ENCODE results near the gene NXPH3. TPM values are rescaled to one million over a fixed set of nuclear protein-coding genes. Genes with fewer than 3 reads are reported as not detected.

The NXPH3 gene
- polyA plus RNA-seq, 1 experiment = 0.27 TPM

DNA sequence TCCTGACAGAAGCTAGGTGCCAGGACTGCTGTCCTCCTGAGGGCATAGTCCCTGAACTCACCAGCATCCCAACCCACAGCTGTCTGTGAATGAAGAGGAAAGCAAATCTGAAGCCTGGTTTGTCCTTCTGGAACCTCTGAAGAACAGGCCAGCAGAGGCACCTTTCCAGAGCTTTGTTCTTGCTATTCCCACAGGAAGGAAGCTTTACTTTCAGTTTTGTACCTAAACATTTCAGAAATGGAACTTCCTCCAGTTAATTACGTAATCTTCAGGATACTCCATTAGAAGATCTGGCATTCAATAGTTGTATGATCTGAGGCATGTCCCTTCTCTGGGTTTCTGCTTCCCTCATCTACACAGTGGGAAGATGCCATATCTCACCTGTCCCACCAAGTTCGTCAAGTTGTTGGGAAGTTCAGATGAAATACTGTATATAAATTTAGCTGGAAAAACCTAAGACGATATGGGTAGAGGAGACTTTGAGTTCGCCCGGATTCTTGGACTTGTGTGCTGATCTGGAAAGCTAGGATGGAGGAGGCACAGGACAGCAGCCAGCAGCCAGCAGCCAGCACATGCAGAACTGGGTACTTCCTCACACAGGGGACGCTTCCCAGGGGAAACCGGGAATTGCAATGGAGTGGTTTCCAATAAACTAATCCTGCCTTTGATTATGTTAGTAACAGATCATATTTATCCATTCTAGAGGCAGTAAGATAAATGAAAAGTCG is 22.4 kb downstream of the NXPH3 start:
- ChIA-PET POLR2A (no interaction called here), CTCF (interaction anchor here (1.0 kb wide), 1 partner anchor 78 kb away, joined by 4 read pairs; no protein-coding TSS in a partner anchor)
- Histone ChIP-seq H3K27ac (ENCODE audit: low read depth, low read length) (peak overlapping the region; percentile 52), H3K9me3 (ENCODE audit: control insufficient read depth, insufficient read depth, low read length) (no peaks in the 10 kb centered on the region), H3K27me3 (ENCODE audit: control insufficient read depth, insufficient read depth, low read length) (no peaks in the 10 kb centered on the region), H3K4me3 (ENCODE audit: low read depth, low read length) (no peak overlapping the region)
- no peak for TF ChIP-seq CTCF (IDR thresholded peaks at IDR 0.05; ENCODE audit: low read depth, low read length)
- no peak for DNase-seq (ENCODE audit: low read depth, low spot score)

DNA sequence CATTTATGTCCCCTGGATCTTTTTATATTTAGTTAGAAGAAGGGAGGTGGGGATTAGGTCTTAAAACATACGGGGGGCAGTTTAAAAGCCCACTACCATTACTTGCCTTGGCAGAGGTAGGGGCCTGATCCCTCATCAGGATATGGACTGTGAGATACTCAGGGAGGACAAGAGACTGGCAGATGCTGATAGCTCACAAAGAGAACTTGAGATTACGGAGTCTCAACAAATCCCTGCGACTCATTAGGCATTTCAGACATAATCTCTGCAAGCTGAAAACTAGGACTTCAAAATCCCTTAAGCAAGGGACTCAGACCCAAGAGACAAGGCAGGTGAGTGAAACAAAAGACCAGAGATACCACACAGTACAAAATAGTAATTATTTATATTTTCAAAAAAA is 23.2 kb downstream of the NXPH3 start:
- Histone ChIP-seq H3K9me3 (ENCODE audit: control insufficient read depth, insufficient read depth, low read length) (no peaks in the 10 kb centered on the region), H3K4me3 (ENCODE audit: low read depth, low read length) (no peak overlapping the region), H3K27me3 (ENCODE audit: control insufficient read depth, insufficient read depth, low read length) (no peaks in the 10 kb centered on the region), H3K27ac (ENCODE audit: low read depth, low read length) (no peak overlapping the region)
- no peak for DNase-seq (ENCODE audit: low read depth, low spot score)
- TF ChIP-seq CTCF (IDR thresholded peaks at IDR 0.05; ENCODE audit: low read depth, low read length) = no peak
- CTCF ChIA-PET = no interaction called here
- POLR2A ChIA-PET = no interaction called here

DNA sequence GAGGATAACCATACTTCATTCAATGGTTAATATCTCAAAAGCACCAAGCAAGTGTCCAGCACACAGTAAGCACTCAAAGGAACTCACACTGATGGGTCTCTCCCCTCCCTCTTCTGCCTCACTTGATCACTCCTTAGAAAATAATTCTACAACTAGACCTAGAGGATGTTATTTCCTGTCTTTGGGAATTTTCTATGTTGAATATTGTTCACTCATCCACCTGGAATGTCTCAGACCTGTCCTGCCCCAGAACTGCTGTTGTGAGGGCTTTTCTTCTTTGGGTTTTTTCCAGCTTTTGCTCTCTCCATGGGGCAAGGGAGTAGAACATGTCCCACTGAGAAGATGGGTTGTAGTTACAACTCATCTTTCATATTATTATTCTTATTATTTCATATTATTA is 25.3 kb downstream of the NXPH3 start:
- TF ChIP-seq CTCF (IDR thresholded peaks at IDR 0.05; ENCODE audit: low read depth, low read length) = no peak
- ChIA-PET POLR2A (no interaction called here), CTCF (interaction anchor here (1.0 to 2.0 kb wide), 2 partner anchors 15 to 33 kb away, joined by 4 to 5 read pairs; no protein-coding TSS in a partner anchor)
- Histone ChIP-seq H3K27me3 (ENCODE audit: control insufficient read depth, insufficient read depth, low read length) (no peaks in the 10 kb centered on the region), H3K4me3 (ENCODE audit: low read depth, low read length) (no peak overlapping the region), H3K9me3 (ENCODE audit: control insufficient read depth, insufficient read depth, low read length) (no peaks in the 10 kb centered on the region), H3K27ac (ENCODE audit: low read depth, low read length) (no peak overlapping the region)
- no peak for DNase-seq (ENCODE audit: low read depth, low spot score)

GRCh38 chr17:49602783-49603182 is 27.1 kb downstream of the NXPH3 start:
- H3K4me3 ChIP-seq (ENCODE audit: low read depth, low read length) = no peak overlapping the region
- TF ChIP-seq CTCF (IDR thresholded peaks at IDR 0.05; ENCODE audit: low read depth, low read length) = no peak
- DNase-seq (ENCODE audit: low read depth, low spot score) = no peak
- no peak overlapping the region for H3K27ac ChIP-seq (ENCODE audit: low read depth, low read length)
- no peaks in the 10 kb centered on the region for H3K9me3 ChIP-seq (ENCODE audit: control insufficient read depth, insufficient read depth, low read length)
- ChIA-PET POLR2A (no interaction called here), CTCF (interaction anchor here (0.5 to 2.0 kb wide), 3 partner anchors 33 to 88 kb away, joined by 3 to 5 read pairs (median 4); no protein-coding TSS in a partner anchor)
- H3K27me3 ChIP-seq (ENCODE audit: control insufficient read depth, insufficient read depth, low read length) = no peaks in the 10 kb centered on the region

- no peak overlapping the region for H3K27ac ChIP-seq (ENCODE audit: low read depth, low read length)
- no peak for DNase-seq (ENCODE audit: low read depth, low spot score)
- no peaks in the 10 kb centered on the region for H3K9me3 ChIP-seq (ENCODE audit: control insufficient read depth, insufficient read depth, low read length)
- ChIA-PET CTCF (interaction anchor here (0.7 to 2.0 kb wide), 3 partner anchors 33 to 74 kb away, joined by 3 to 11 read pairs (median 4); no protein-coding TSS in a partner anchor), POLR2A (no interaction called here)
- no peaks in the 10 kb centered on the region for H3K27me3 ChIP-seq (ENCODE audit: control insufficient read depth, insufficient read depth, low read length)
- TF ChIP-seq CTCF (IDR thresholded peaks at IDR 0.05; ENCODE audit: low read depth, low read length) = no peak
- H3K4me3 ChIP-seq (ENCODE audit: low read depth, low read length) = no peak overlapping the region
Observed at GRCh38 chr17:49603238-49603637, 27.6 kb downstream of the NXPH3 start.
